Colonic mucosa (tissue), 4 donors: Measurements from ENCODE around the gene COX10. TPM values are rescaled to one million over a fixed set of nuclear protein-coding genes. Genes with fewer than 3 reads are reported as not detected.

Experiments used
- DNase-seq: peaks from one replicate; pipeline ENCODE4 v3.0.0-alpha.2; 2020
- H3K27ac ChIP-seq: fragments of 200-600 bp; one replicate; pipeline ENCODE4 v1.8.0; 2021
- H3K27me3 ChIP-seq: fragments of 200-600 bp; one replicate; pipeline ENCODE4 v1.8.0; 2021
- H3K36me3 ChIP-seq: fragments of 200-600 bp; one replicate; pipeline ENCODE4 v1.8.0; 2021
- H3K4me1 ChIP-seq: fragments of 200-600 bp; one replicate; pipeline ENCODE4 v1.8.0; 2021; ENCODE audit warnings: mild to moderate bottlenecking
- H3K4me3 ChIP-seq: fragments of 200-600 bp; one replicate; pipeline ENCODE4 v1.8.0; 2021
- H3K9ac ChIP-seq, 2 donors: one replicate each; pipeline ENCODE4 v1.7.0; 2013; ENCODE audit warnings: control low read depth in 2 of 2, low read depth in 2 of 2, low read length in 2 of 2
- H3K9me3 ChIP-seq: fragments of 200-600 bp; one replicate; pipeline ENCODE4 v1.8.0; 2021
- intact Hi-C: fragments of 100-400 bp; cut with DNase I; formaldehyde crosslinking; loops from one replicate; pipeline ENCODE4 v1.14.1; 2022
- total RNA-seq, 2 donors: library from RNA; stranded (reverse); fragmentation: NEBNext Ultra II Directional in 1 of 2; extraction: Animal tissue kit (Norgen Biotek cat#: 25700) in 1 of 2; gene quantifications; one replicate each; pipeline ENCODE4 v1.2.1, GENCODE V29; 2021
- TF ChIP-seq, protein P1 (sequence below): fragments of 200-600 bp; IDR thresholded peaks from one replicate; pipeline ENCODE4 v1.8.0; 2022; ENCODE audit warnings: antibody characterized with exemption, mild to moderate bottlenecking
- donor health status: healthy.
- donor health status: DM: no; HTN: no; CAD: no.
- donor health status: DM: no; HTN: no; CAD: no.

COX10 gene
- total RNA-seq, 2 donors from 2014 or later: 35.1 to 36.0 TPM

DNA sequence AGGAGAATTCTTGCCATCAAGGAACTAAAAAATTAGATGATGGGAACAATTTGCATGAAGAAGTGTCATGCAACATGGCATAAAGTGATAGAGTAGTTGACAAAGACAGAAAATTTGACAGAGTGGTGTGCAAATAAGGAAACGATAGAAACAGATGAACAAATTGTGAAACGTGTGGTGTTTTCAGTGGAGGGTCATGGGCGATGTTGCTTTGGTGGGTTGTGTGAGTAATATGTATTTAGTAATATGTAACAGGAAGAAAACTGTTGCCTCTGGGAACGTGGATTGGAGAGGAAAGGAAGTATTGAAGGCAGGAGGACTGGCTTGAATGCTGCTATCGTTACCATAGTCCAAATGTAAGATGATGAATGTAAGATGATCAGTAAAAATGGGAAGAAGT, 3.6 kb downstream of the COX10 start:
- Histone ChIP-seq H3K36me3 (no peaks in the 10 kb centered on the region), H3K9ac (no peak overlapping the region), H3K9me3 (no peaks in the 10 kb centered on the region), H3K27ac (no peak overlapping the region), H3K4me3 (no peak overlapping the region), H3K4me1 (peaks cover 3% of the 10 kb centered on the region), H3K27me3 (no peaks in the 10 kb centered on the region)
- DNase-seq: no peak
- intact Hi-C loops: no loop called here
- TF ChIP-seq, protein P1, sequence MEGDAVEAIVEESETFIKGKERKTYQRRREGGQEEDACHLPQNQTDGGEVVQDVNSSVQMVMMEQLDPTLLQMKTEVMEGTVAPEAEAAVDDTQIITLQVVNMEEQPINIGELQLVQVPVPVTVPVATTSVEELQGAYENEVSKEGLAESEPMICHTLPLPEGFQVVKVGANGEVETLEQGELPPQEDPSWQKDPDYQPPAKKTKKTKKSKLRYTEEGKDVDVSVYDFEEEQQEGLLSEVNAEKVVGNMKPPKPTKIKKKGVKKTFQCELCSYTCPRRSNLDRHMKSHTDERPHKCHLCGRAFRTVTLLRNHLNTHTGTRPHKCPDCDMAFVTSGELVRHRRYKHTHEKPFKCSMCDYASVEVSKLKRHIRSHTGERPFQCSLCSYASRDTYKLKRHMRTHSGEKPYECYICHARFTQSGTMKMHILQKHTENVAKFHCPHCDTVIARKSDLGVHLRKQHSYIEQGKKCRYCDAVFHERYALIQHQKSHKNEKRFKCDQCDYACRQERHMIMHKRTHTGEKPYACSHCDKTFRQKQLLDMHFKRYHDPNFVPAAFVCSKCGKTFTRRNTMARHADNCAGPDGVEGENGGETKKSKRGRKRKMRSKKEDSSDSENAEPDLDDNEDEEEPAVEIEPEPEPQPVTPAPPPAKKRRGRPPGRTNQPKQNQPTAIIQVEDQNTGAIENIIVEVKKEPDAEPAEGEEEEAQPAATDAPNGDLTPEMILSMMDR: no peak

DNA sequence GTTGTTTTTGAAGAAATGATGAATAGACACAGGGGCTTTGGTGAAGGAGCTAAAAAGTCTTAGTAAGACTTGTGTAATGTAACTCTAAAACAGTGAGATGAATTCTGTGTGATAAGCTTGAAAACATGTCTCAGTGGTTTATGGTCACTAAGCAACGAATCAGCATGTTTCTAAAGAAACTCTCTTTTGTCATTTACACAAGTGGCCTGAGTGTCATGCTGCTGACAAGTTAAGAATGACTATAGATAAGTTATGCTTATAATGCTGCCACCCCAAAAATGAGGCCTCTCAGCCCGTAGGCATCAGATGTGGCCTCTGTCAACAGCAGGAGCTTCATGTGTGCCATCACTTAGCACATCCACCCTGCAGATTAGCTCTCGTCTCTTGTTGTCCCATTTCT, 8.7 kb downstream of the COX10 start:
- Histone ChIP-seq H3K27ac (no peak overlapping the region), H3K4me3 (no peak overlapping the region), H3K27me3 (no peaks in the 10 kb centered on the region), H3K9ac (no peak overlapping the region), H3K36me3 (no peaks in the 10 kb centered on the region), H3K9me3 (no peaks in the 10 kb centered on the region), H3K4me1 (peaks cover 3% of the 10 kb centered on the region)
- TF ChIP-seq, protein P1: no peak
- intact Hi-C loops: no loop called here
- DNase-seq: no peak

DNA sequence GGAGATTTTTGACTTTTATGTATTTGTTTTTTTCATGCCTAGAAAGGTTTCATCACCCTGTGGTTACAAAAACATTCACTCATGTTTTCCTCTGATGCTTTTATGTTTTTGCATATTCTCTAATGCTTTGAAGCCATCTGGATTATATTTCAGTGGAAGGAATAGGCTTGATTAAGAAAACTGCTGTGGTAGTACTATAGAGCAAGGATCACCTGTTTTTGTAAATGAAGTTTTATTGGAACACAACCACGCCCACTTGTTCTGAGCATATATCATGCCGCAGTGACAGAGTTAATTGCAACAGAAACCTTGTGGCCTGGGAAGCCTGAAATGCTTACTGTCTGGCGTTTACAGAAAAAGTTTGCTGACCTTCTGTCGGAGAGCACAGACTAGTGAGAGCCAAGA, 11.5 kb downstream of the COX10 start:
- Histone ChIP-seq H3K9ac (no peak overlapping the region), H3K4me3 (no peak overlapping the region), H3K9me3 (no peaks in the 10 kb centered on the region), H3K36me3 (no peaks in the 10 kb centered on the region), H3K27me3 (no peaks in the 10 kb centered on the region), H3K4me1 (peaks cover 7% of the 10 kb centered on the region), H3K27ac (no peak overlapping the region)
- TF ChIP-seq, protein P1: no peak
- intact Hi-C loops: no loop called here
- peak; percentile 44 for DNase-seq

DNA sequence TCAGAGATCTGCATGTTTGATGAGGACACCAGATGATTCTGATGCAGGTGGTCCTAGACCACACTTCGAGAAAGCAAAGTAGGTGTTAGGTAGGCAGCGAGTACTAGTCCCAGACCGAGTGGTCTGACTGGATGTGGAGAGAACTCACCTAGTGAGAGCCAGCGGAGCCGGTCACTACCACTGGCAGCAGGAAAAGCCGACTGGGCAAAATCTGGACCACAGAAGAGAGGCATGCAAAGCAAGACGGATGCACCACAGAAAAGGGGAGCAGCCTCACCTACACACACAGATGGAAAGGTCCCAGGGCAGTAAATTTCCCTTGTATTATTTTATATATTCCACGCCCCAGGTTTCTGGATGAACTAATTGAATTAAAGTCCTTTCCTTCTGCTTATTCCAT, 13.5 kb downstream of the COX10 start:
- Histone ChIP-seq H3K9me3 (no peaks in the 10 kb centered on the region), H3K27ac (no peak overlapping the region), H3K4me1 (peaks cover 8% of the 10 kb centered on the region), H3K4me3 (no peak overlapping the region), H3K27me3 (no peaks in the 10 kb centered on the region), H3K36me3 (no peaks in the 10 kb centered on the region), H3K9ac (no peak overlapping the region)
- no peak for DNase-seq
- TF ChIP-seq, protein P1: no peak
- intact Hi-C loops: no loop called here

DNA sequence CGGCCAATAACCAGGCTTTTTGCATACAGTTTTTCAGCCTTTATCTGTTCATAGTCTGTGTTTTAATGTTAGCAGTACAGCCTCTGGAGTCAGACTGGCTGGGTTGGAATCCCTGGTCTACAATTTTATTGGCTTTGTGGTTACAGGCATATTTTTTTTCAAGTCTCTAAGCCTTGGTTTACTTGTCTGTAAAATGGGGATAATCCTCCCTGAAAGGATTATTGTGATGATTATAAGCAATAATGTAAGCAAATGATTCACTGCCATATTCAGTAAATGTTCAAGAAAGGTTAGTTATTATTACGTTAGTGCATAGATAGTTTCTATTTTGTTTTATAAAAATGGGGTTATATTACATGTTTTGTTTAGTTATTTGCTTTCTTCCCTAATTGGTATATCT, 15.7 kb downstream of the COX10 start:
- DNase-seq: no peak
- peaks cover 8% of the 10 kb centered on the region for H3K4me1 ChIP-seq
- TF ChIP-seq, protein P1: no peak
- intact Hi-C loops: no loop called here
- no peaks in the 10 kb centered on the region for H3K36me3 ChIP-seq
- no peaks in the 10 kb centered on the region for H3K27me3 ChIP-seq
- H3K9ac ChIP-seq: no peak overlapping the region
- no peak overlapping the region for H3K27ac ChIP-seq
- H3K9me3 ChIP-seq: no peaks in the 10 kb centered on the region
- no peak overlapping the region for H3K4me3 ChIP-seq

DNA sequence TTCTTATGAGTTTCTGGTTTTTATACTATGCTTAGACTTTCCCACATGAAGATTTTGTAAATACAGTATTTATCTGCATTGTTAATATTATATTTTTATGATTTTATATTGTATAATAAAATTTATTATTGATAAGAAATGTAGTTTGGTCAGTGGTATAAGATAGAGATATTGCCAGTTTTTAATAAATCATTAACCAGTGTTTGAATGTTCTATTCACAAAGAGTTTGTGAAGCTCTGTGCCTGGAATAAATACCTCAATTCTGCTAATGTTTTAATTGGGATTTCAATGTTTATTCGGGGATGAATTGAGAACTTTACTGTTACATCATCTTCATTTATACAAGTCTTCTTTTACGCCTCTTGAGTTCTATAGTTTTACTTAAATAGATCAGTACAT, 16.9 kb downstream of the COX10 start:
- Histone ChIP-seq H3K9me3 (no peaks in the 10 kb centered on the region), H3K27me3 (no peaks in the 10 kb centered on the region), H3K4me1 (peaks cover 5% of the 10 kb centered on the region), H3K4me3 (no peak overlapping the region), H3K27ac (no peak overlapping the region), H3K36me3 (no peaks in the 10 kb centered on the region), H3K9ac (no peak overlapping the region)
- intact Hi-C loops: no loop called here
- DNase-seq: no peak
- TF ChIP-seq, protein P1: no peak
